Measurements from ENCODE around the gene EHBP1L1. TPM values are rescaled to one million over a fixed set of nuclear protein-coding genes. Genes with fewer than 3 reads are reported as not detected.
A peak's percentile ranks its signal among the peaks of the same experiment; 100 is the strongest.

Gene EHBP1L1
- total and polyA plus RNA-seq, 2 of the 13 experiments (the other 11 are each of a cell fraction or from before 2014, with no cell fraction given): 8.3 to 10.6 TPM

- peak; percentile 26 to 27; a peak in 1 of 4 replicates for TF ChIP-seq HMGXB4 (CRISPR knock-in tag; IDR thresholded peaks at IDR 0.05; ENCODE audit: borderline replicate concordance in 1 of 2, low read depth in 1 of 2)
- TF ChIP-seq KDM1A (CRISPR knock-in tag; IDR thresholded peaks at IDR 0.05): no peak
- TF ChIP-seq ZNF746 (CRISPR knock-in tag; IDR thresholded peaks at IDR 0.05): no peak
- TF ChIP-seq UBTF (CRISPR knock-in tag; IDR thresholded peaks at IDR 0.05): 0 out of 2 replicates have a peak, but pooled peaks have one; percentile 20
- no peak for TF ChIP-seq AFF4 (CRISPR knock-in tag; IDR thresholded peaks at IDR 0.05)
- no peak for TF ChIP-seq ZFP91 (CRISPR knock-in tag; IDR thresholded peaks at IDR 0.05; ENCODE audit: borderline replicate concordance)
- TF ChIP-seq KLF6 (CRISPR knock-in tag; IDR thresholded peaks at IDR 0.05): no peak
- no peak for TF ChIP-seq ZC3H4 (CRISPR knock-in tag; IDR thresholded peaks at IDR 0.05; ENCODE audit: borderline replicate concordance)
- TF ChIP-seq TBL1XR1 (IDR thresholded peaks at IDR 0.05; ENCODE audit: borderline replicate concordance, low read length, partially characterized antibody): no peak
- no peak for TF ChIP-seq ZNF784 (CRISPR knock-in tag; IDR thresholded peaks at IDR 0.05; ENCODE audit: borderline replicate concordance)
- no peak for TF ChIP-seq HNF4G (IDR thresholded peaks at IDR 0.05; ENCODE audit: borderline replicate concordance, low read depth, low read length)
- TF ChIP-seq HNF4G (CRISPR knock-in tag; IDR thresholded peaks at IDR 0.05; ENCODE audit: borderline replicate concordance, low read depth): no peak
- no peak for TF ChIP-seq ZSCAN30 (CRISPR knock-in tag; IDR thresholded peaks at IDR 0.05)
- no peak for TF ChIP-seq SP1 (IDR thresholded peaks at IDR 0.05)
- no peak for TF ChIP-seq SP1 (CRISPR knock-in tag; IDR thresholded peaks at IDR 0.05)
These were observed 35.4 kb upstream of the EHBP1L1 start (continued) for GRCh38 chr11:65540290-65541092.

All from HepG2 (cell line).